AG09309 (cell line): ENCODE results near the gene TRMT11.

ENCODE experiments used
- DNase-seq: peaks from one replicate; pipeline ENCODE4 v3.0.0-alpha.2; 2010; ENCODE audit warnings: low read depth
- H3K4me3 ChIP-seq: 2 replicates; pipeline ENCODE4 v1.5.1; 2011; ENCODE audit warnings: mild to moderate bottlenecking, low read depth, low read length, moderate library complexity; ENCODE audit not compliant: control insufficient read depth
- CTCF ChIP-seq: IDR thresholded peaks from 2 replicates; pipeline ENCODE4 v1.5.1; 2011; ENCODE audit warnings: mild to moderate bottlenecking, low read depth, low read length, inconsistent platforms; ENCODE audit not compliant: insufficient read depth, control insufficient read depth; ENCODE audit errors: missing control alignments

TRMT11 gene

GRCh38 chr6:126047648-126048047 lies 61.3 kb downstream of the TRMT11 start:
- no peak for TF ChIP-seq CTCF
- no peak overlapping the region for H3K4me3 ChIP-seq

GRCh38 chr6:126048635-126049034 lies 62.3 kb downstream of the TRMT11 start:
- no peak overlapping the region for H3K4me3 ChIP-seq
- no peak for DNase-seq
- no peak for TF ChIP-seq CTCF

More at GRCh38 chr6:126047648-126048047, 61.3 kb downstream of the TRMT11 start:
- DNase-seq: no peak

GRCh38 chr6:126050795-126051194 lies 64.5 kb downstream of the TRMT11 start:
- H3K4me3 ChIP-seq: no peak overlapping the region
- TF ChIP-seq CTCF: no peak
- DNase-seq: no peak

GRCh38 chr6:126051791-126052190 lies 65.5 kb downstream of the TRMT11 start:
- DNase-seq: no peak
- no peak overlapping the region for H3K4me3 ChIP-seq
- no peak for TF ChIP-seq CTCF

- no peak overlapping the region for H3K4me3 ChIP-seq
- no peak for DNase-seq
- no peak for TF ChIP-seq CTCF
Measured at GRCh38 chr6:126052485-126052884, 66.1 kb downstream of the TRMT11 start.

- no peak overlapping the region for H3K4me3 ChIP-seq
- no peak for TF ChIP-seq CTCF
- DNase-seq: no peak
Measured at GRCh38 chr6:126054258-126054702, 67.9 kb downstream of the TRMT11 start.

- no peak for DNase-seq
Measured at GRCh38 chr6:126054802-126055201, 68.5 kb downstream of the TRMT11 start.

More at GRCh38 chr6:126054802-126055201, 68.5 kb downstream of the TRMT11 start:
- no peak for TF ChIP-seq CTCF
- H3K4me3 ChIP-seq: no peak overlapping the region
